Measurements from ENCODE around the gene AEBP1.

DNA sequence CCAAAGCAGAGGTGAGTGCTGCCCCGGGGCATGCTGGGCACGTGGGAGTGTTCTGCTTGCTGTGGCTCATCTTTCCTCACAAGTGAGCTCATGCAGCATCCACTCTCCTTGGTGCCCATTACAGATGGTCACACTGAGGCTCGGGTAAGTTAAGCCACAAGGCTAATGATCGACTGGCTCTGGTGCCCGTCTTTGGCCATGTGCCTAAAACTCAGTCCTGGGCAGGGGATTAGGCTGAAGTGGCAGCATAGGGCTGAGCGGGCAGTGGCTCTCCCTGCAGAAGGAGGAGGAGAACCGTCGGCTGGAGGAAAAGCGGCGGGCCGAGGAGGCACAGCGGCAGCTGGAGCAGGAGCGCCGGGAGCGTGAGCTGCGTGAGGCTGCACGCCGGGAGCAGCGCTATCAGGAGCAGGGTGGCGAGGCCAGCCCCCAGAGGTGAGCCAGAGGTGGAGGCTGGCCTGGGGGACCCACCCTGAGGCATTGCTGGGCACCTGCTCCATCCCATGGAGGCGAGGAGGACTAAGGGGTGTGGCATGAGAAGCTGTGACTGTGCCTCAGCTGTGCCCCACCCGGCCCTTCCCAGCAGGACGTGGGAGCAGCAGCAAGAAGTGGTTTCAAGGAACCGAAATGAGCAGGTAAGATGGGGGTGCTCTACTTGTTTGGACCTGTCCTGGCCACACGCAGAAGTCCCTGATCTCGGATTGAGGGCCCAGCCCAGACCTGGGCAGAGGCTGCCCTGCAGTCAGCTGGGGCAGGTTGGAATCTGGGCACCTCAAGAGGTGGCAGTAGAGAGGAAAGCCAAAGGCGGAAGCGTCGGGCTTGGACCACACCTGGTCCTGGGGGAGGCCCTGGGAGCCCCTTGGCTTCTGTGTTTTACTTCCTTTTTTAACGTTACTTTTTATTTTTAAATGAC is 46.0 kb upstream of the AEBP1 start:
- TF ChIP-seq EZH2 (IDR thresholded peaks at IDR 0.05) (no peak), POLR2AphosphoS5 (IDR thresholded peaks at IDR 0.05; ENCODE audit: borderline replicate concordance, low read depth, low read length) (no peak), FOXP2 (optimal IDR thresholded peaks at IDR 0.05; ENCODE audit: control extremely low read depth, extremely low read length, insufficient read depth) (no peak)
